ENCODE measurements around the gene DTX2.
"Not testable (repeated sequence)": the region's sequence is repeated elsewhere in the genome, so short reads cannot be mapped to it uniquely, and the experiment has no call there.

DNA sequence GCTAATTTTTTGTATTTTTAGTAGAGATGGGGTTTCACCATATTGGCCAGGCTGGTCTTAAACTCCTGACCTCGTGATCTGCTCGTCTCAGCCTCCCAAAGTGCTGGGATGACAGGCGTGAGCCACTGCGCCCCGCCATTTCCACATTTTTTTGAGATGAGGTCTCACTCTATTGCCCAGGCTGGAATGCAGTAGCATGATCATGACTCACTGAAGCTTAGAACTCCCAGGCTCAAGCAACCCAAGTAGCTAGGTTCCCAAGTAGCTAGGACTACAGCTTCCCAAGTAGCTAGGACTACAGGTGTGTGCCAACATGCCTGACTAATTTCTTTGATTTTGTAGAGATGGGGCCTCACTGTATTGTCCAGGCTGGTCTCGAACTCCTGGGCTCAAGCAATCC is 40.4 kb upstream of the DTX2 start:
- TF ChIP-seq, protein P1, sequence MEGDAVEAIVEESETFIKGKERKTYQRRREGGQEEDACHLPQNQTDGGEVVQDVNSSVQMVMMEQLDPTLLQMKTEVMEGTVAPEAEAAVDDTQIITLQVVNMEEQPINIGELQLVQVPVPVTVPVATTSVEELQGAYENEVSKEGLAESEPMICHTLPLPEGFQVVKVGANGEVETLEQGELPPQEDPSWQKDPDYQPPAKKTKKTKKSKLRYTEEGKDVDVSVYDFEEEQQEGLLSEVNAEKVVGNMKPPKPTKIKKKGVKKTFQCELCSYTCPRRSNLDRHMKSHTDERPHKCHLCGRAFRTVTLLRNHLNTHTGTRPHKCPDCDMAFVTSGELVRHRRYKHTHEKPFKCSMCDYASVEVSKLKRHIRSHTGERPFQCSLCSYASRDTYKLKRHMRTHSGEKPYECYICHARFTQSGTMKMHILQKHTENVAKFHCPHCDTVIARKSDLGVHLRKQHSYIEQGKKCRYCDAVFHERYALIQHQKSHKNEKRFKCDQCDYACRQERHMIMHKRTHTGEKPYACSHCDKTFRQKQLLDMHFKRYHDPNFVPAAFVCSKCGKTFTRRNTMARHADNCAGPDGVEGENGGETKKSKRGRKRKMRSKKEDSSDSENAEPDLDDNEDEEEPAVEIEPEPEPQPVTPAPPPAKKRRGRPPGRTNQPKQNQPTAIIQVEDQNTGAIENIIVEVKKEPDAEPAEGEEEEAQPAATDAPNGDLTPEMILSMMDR (IDR thresholded peaks at IDR 0.05 in 8 of 11, conservative IDR thresholded peaks at IDR 0.05 in 3 of 11): not testable (repeated sequence)
- not testable (repeated sequence) for TF ChIP-seq POLR2AphosphoS5, POLR2A (IDR thresholded peaks at IDR 0.05)
